ENCODE data around the gene ASCC2. TPM values are rescaled to one million over a fixed set of nuclear protein-coding genes. Genes with fewer than 3 reads are reported as not detected.
"Not testable (repeated sequence)": the region's sequence is repeated elsewhere in the genome, so short reads cannot be mapped to it uniquely, and the experiment has no call there.

Gene ASCC2
- total and polyA plus RNA-seq, 2 of the 4 experiments (the other 2 are of a cell fraction), result 40.0 to 62.2 TPM

DNA sequence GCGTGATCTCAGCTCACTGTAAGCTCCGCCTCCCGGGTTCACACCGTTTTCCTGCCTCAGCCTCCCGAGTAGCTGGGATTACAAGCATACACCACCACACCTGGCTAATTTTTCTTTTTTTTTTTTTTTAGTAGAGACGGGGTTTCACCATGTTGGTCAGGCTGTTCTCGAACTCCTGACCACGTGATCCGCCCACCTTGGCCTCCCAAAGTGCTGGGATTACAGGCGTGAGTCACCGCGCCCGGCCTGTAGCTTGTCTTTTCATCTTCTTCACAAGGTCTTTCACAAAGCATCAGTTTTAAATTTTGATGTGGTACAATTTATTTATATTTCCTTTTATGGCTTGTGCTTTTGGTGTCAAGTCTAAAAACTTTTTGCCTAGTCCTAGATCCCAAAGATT lies 27.5 kb upstream of the ASCC2 start:
- POLR2A ChIA-PET (ENCODE audit: unreplicated experiment); ATAC-seq (ENCODE audit: low read depth); H3K14ac ChIP-seq (replicated peaks; ENCODE audit: low read depth, low read length); H2BK20ac ChIP-seq (ENCODE audit: low read depth, low read length); H3K56ac ChIP-seq (ENCODE audit: extremely low read depth, insufficient read depth, low read length); H3K4me1 ChIP-seq (ENCODE audit: control insufficient read depth, insufficient read depth, low read length); H3K18ac ChIP-seq (ENCODE audit: low read depth, low read length); H3K27me3 ChIP-seq (ENCODE audit: control insufficient read depth, insufficient read depth, low read length); H2AK9ac ChIP-seq (replicated peaks; ENCODE audit: low read depth, low read length, poor library complexity); H3K4me3 ChIP-seq (ENCODE audit: insufficient read depth, low read depth, low read length); H2BK15ac ChIP-seq (ENCODE audit: low read depth, low read length); H3K36me3 ChIP-seq (ENCODE audit: control insufficient read depth, insufficient read depth, low read length); H2AK5ac ChIP-seq (ENCODE audit: low read depth, low read length); H4K20me1 ChIP-seq (ENCODE audit: insufficient read depth, low read length); H3K9me3 ChIP-seq (ENCODE audit: control insufficient read depth, insufficient read depth, low read length); H2BK5ac ChIP-seq (ENCODE audit: low read depth, low read length, poor library complexity, severe bottlenecking); DNase-seq; BruUV-seq (replicated peaks); CTCF ChIA-PET; H3K79me1 ChIP-seq (ENCODE audit: low read depth in 1 of 2, low read length in 2 of 2); H4K8ac ChIP-seq (ENCODE audit: low read depth in 2 of 2, low read length in 2 of 2); H3K23ac ChIP-seq (ENCODE audit: low read depth, low read length); H3K4me2 ChIP-seq (ENCODE audit: low read depth, low read length); H4K5ac ChIP-seq (ENCODE audit: low read depth, low read length); dilution Hi-C loops (cut with HindIII; ENCODE audit: low sequenced_read_pairs, unreplicated experiment); H4K91ac ChIP-seq (ENCODE audit: insufficient read depth, low read depth, low read length); H3K27ac ChIP-seq (ENCODE audit: insufficient read depth, low read length); H2BK120ac ChIP-seq (ENCODE audit: low read depth, low read length); H3K9me1 ChIP-seq (ENCODE audit: insufficient read depth, low read length); intact Hi-C loops (cut with micrococcal nuclease); H3K4ac ChIP-seq (ENCODE audit: low read depth, low read length); H3K9ac ChIP-seq (ENCODE audit: low read depth, low read length); H2AFZ ChIP-seq (replicated peaks; ENCODE audit: low read length, poor library complexity); in situ Hi-C loops (cut with MboI; ENCODE audit: low sequenced_read_pairs): not testable (repeated sequence)
- no CpG with 5 or more reads among the region's 13 CpGs for WGBS, 2 experiments (ENCODE audit: extremely low coverage in 2 of 2, insufficient read length in 1 of 2)

Measured in IMR-90 (cell line).